A549 (cell line): Measurements from ENCODE around the gene TNIP2. TPM values are rescaled to one million over a fixed set of nuclear protein-coding genes. Genes with fewer than 3 reads are reported as not detected.

Experiments
- ATAC-seq, 2 experiments: fragments of 200-7000 bp in 1 of 2; fragments of >200 bp in 1 of 2; cut with Nextera tagmentation in 1 of 2; cut with Tn5 transposase in 1 of 2; 3 replicates each; pipeline versions ENCODE4 v1.8.0 to v1.9.1; 2018 to 2020; ENCODE audit warnings: mild to moderate bottlenecking in 1 of 2, moderate library complexity in 1 of 2
- CTCF ChIA-PET: fragments of 300-600 bp; sonication (Branson Sonifier 250); formaldehyde crosslinking; extraction: SDS; loops from one replicate; lab custom pipeline; 2021; ENCODE audit warnings: antibody characterized with exemption, inconsistent platforms; lab: Yijun Ruan, JAX
- POLR2A ChIA-PET: fragments of 350-600 bp; formaldehyde crosslinking; extraction: SDS; loops from one replicate; lab custom pipeline; 2021; ENCODE audit warnings: antibody characterized with exemption, inconsistent platforms; lab: Yijun Ruan, JAX
- DNase-seq, 2 experiments: peaks; one replicate each; pipeline versions ENCODE4 v3.0.0 to v3.0.0-alpha.2; 2011 to 2016; ENCODE audit warnings: low read depth in 1 of 2, low spot score in 1 of 2
- FAIRE-seq: peaks from 2 replicates; lab custom pipeline; 2011; peaks lifted over from hg19 to GRCh38; lab: Jason Lieb, UNC
- H3K27ac ChIP-seq, 2 experiments: fragments of >200 bp; sonication (Bioruptor Twin); formaldehyde crosslinking; 3 replicates each; pipeline ENCODE4 v1.5.1; 2016 to 2017
- H3K4me1 ChIP-seq: fragments of >200 bp; sonication (Bioruptor Twin); formaldehyde crosslinking; 3 replicates; pipeline ENCODE4 v1.6.1; 2016
- H3K4me2 ChIP-seq: fragments of >200 bp; sonication (Bioruptor Twin); formaldehyde crosslinking; 3 replicates; pipeline ENCODE4 v1.6.1; 2016
- H3K4me3 ChIP-seq: fragments of >200 bp; sonication (Bioruptor Twin); formaldehyde crosslinking; 3 replicates; pipeline ENCODE4 v1.5.1; 2016
- H3K9me3 ChIP-seq: fragments of >200 bp; sonication (Bioruptor Twin); formaldehyde crosslinking; 3 replicates; pipeline ENCODE4 v1.6.1; 2016
- BHLHE40 ChIP-seq: IDR thresholded peaks from 2 replicates; pipeline ENCODE4 v1.6.1; 2012; ENCODE audit warnings: low read depth, low read length, inconsistent platforms
- FOSL2 ChIP-seq, 2 experiments: fragments of 450-650 bp in 1 of 2; fragments of >200 bp in 1 of 2; sonication (Bioruptor Twin) in 1 of 2; formaldehyde crosslinking; IDR thresholded peaks; 2 replicates each; pipeline versions ENCODE4 v1.5.0 to v1.6.1; 2016 to 2020; ENCODE audit warnings: mild to moderate bottlenecking in 1 of 2, moderate library complexity in 1 of 2
- HDAC2 ChIP-seq: fragments of 200-600 bp; sonication (generic); IDR thresholded peaks from 2 replicates; pipeline ENCODE4 v1.6.1; 2016
- HEYL ChIP-seq: fragments of 250-450 bp; sonication (Bioruptor Pico); IDR thresholded peaks from 2 replicates; pipeline ENCODE4 v1.8.0; 2021; ENCODE audit warnings: mild to moderate bottlenecking, moderate library complexity
- HOXB5 ChIP-seq: fragments of 250-450 bp; sonication (Bioruptor Pico); IDR thresholded peaks from 2 replicates; pipeline ENCODE4 v1.5.0; 2020; ENCODE audit warnings: mild to moderate bottlenecking, moderate library complexity
- MYC ChIP-seq: IDR thresholded peaks from 2 replicates; pipeline ENCODE4 v1.6.1; 2012; ENCODE audit warnings: mild to moderate bottlenecking, inconsistent platforms, low read length, improper control_type of control experiment, borderline replicate concordance
- NFE2L2 ChIP-seq: fragments of 150-350 bp; conservative IDR thresholded peaks from 2 replicates; pipeline ENCODE4 v1.6.1; 2014; ENCODE audit warnings: low read length
- NPAS2 ChIP-seq: fragments of 250-450 bp; sonication (Bioruptor Pico); IDR thresholded peaks from 2 replicates; pipeline ENCODE4 v1.8.0; 2022; ENCODE audit warnings: mild to moderate bottlenecking, moderate library complexity, borderline replicate concordance
- RARB ChIP-seq: fragments of 250-450 bp; sonication (Bioruptor Pico); IDR thresholded peaks from 2 replicates; pipeline ENCODE4 v1.8.0; 2021; ENCODE audit warnings: mild to moderate bottlenecking, moderate library complexity
- RNF2 ChIP-seq: fragments of 200-600 bp; sonication (generic); IDR thresholded peaks from 2 replicates; pipeline ENCODE4 v1.6.1; 2016; ENCODE audit warnings: low read depth, mild to moderate bottlenecking, antibody characterized with exemption, moderate library complexity, borderline replicate concordance
- TFCP2L1 ChIP-seq: fragments of 250-450 bp; sonication (Bioruptor Pico); IDR thresholded peaks from 2 replicates; pipeline ENCODE4 v1.5.0; 2021; ENCODE audit warnings: mild to moderate bottlenecking
- TP53 ChIP-seq: fragments of 250-450 bp; sonication (Bioruptor Pico); IDR thresholded peaks from 2 replicates; pipeline ENCODE4 v1.5.0; 2021; ENCODE audit warnings: mild to moderate bottlenecking, moderate library complexity
- ZNF302 ChIP-seq: fragments of 250-450 bp; sonication (Bioruptor Pico); IDR thresholded peaks from 2 replicates; pipeline ENCODE4 v1.9.0; 2021; ENCODE audit warnings: inconsistent platforms, mild to moderate bottlenecking, moderate library complexity
- WGBS: methylation state at CpG from one replicate; pipeline ENCODE4 v1.1.6; 2017; ENCODE audit errors: missing lambda C conversion rate; 5-methylcytosine and 5-hydroxymethylcytosine counted together
- polyA plus RNA-seq, 4 experiments: library from polyadenylated mRNA; depleted of rRNA in 3 of 4; stranded (reverse); fragments of >200 nt; fragmentation: RNase III in 1 of 4; extraction: RNeasy Plus Mini Kit Qiagen cat#74134 plus additional on column Dnase treatment in 1 of 4; gene quantifications; 2 replicates in 3 of 4; 3 replicates in 1 of 4; pipeline ENCODE4 v1.2.3, GENCODE V29; 2011 to 2017
- TF ChIP-seq, protein P1 (sequence below): fragments of 200-600 bp; sonication (generic); IDR thresholded peaks from 2 replicates; pipeline ENCODE4 v1.6.1; 2016; ENCODE audit warnings: antibody characterized with exemption, mild to moderate bottlenecking, moderate library complexity
- TF ChIP-seq, protein P2 (sequence below): fragments of 150-350 bp; IDR thresholded peaks from 2 replicates; pipeline ENCODE4 v1.6.1; 2014; ENCODE audit warnings: low read depth, mild to moderate bottlenecking, low read length
- TF ChIP-seq, protein P3 (sequence below): IDR thresholded peaks from 2 replicates; pipeline ENCODE4 v1.6.1; 2012

The TNIP2 gene
- polyA plus RNA-seq, 2 of the 4 experiments (the other 2 are of a cell fraction), result 20.0 to 27.9 TPM

DNA sequence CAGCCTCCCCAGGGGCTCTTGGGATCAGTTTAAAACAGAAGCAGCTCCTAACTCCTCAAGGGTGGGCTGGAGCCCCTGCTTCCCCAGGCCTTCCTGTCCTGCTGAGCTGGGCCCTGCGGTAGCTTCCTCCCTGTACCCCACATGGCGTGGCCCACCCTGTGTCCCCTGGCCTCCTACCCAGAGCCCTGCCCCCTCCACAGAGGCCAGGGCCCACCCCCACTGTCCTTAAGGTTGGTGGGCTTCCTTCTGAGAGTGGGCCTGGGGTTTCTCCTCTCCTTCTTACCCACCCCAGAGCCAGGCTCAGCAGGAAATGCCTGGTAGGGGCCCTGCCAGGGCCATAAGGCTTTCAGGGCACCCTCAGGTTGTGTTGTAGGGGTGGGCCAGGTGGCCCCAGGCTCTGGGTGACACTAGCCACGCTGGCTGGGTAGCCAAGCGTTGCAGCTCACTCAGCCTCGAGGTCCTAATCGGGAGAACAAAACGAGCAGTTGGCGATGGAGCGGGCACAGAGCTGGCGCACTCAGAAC is 48.4 kb upstream of the TNIP2 start:
- no peaks in the 10 kb centered on the region for H3K9me3 ChIP-seq
- ATAC-seq (no peak), FAIRE-seq (no peak), DNase-seq (no peak)
- ChIA-PET POLR2A (no interaction called here), CTCF (interaction anchor here (1.9 kb wide), 1 partner anchor 40 kb away, joined by 5 read pairs; no protein-coding TSS in a partner anchor)
- WGBS, result 92% methylated on average over 7 of the region's 10 CpGs
- H3K4me3 ChIP-seq, result no peak overlapping the region
- peaks cover 20% of the 10 kb centered on the region for H3K4me1 ChIP-seq
- TF ChIP-seq ZNF302 (CRISPR knock-in tag), result no peak
- no peak for TF ChIP-seq NFE2L2
- TF ChIP-seq, protein P1, sequence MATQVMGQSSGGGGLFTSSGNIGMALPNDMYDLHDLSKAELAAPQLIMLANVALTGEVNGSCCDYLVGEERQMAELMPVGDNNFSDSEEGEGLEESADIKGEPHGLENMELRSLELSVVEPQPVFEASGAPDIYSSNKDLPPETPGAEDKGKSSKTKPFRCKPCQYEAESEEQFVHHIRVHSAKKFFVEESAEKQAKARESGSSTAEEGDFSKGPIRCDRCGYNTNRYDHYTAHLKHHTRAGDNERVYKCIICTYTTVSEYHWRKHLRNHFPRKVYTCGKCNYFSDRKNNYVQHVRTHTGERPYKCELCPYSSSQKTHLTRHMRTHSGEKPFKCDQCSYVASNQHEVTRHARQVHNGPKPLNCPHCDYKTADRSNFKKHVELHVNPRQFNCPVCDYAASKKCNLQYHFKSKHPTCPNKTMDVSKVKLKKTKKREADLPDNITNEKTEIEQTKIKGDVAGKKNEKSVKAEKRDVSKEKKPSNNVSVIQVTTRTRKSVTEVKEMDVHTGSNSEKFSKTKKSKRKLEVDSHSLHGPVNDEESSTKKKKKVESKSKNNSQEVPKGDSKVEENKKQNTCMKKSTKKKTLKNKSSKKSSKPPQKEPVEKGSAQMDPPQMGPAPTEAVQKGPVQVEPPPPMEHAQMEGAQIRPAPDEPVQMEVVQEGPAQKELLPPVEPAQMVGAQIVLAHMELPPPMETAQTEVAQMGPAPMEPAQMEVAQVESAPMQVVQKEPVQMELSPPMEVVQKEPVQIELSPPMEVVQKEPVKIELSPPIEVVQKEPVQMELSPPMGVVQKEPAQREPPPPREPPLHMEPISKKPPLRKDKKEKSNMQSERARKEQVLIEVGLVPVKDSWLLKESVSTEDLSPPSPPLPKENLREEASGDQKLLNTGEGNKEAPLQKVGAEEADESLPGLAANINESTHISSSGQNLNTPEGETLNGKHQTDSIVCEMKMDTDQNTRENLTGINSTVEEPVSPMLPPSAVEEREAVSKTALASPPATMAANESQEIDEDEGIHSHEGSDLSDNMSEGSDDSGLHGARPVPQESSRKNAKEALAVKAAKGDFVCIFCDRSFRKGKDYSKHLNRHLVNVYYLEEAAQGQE, result no peak
- TF ChIP-seq HEYL, result no peak
- no peak for TF ChIP-seq NPAS2 (CRISPR knock-in tag)
- no peak for TF ChIP-seq HDAC2
- TF ChIP-seq RARB (CRISPR knock-in tag), result no peak
- TF ChIP-seq RNF2, result no peak
- no peak for TF ChIP-seq BHLHE40
- TF ChIP-seq MYC, result no peak
- no peak for TF ChIP-seq TP53 (CRISPR knock-in tag)
- no peak overlapping the region for H3K4me2 ChIP-seq
- no peak overlapping the region for H3K27ac ChIP-seq

DNA sequence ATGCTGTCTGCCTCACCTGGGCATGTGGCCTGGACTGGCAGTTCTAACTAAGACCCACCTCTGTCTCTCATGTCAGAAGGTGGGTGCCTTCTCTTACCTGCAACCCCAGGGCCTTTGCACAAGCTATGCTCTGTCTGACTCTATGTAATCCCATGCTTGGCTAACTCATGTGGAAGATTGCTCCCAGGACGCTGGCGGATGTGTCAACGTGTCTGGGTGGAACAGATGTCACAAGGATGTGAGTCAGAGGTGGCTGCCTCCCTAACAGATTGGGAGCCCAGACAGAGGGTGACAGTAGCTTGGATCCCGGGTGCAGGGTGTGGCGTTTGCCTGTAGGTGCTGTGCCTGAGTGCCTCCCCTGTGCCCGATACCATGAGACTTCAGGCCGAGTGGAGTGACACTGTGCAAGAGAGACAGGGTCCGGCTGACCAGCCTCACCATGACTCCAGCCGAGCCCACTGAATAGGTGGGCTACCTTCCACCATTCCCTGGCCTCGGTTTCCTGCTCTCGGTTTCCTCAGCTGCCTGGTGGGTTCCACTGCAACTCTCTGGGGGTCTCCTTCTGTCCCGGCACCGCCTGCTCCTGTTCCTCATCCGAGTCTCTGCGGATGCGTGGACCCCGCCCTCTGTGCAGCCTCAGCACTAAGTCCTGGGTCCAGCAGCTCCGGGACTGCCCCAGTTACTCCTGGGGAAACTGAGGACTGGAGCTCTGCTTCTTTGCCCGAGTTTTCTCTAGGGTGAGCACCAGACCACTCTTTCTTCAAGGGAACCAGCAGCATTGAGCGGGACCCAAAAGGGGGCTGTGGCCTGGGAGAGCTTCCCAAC is 47.7 kb upstream of the TNIP2 start:
- no peak for TF ChIP-seq TFCP2L1 (CRISPR knock-in tag)
- no peak for TF ChIP-seq RARB (CRISPR knock-in tag)
- no peak for TF ChIP-seq FOSL2 (IDR thresholded peaks at IDR 0.05)
- TF ChIP-seq FOSL2 (CRISPR knock-in tag; IDR thresholded peaks at IDR 0.05), result no peak
- TF ChIP-seq, protein P2, sequence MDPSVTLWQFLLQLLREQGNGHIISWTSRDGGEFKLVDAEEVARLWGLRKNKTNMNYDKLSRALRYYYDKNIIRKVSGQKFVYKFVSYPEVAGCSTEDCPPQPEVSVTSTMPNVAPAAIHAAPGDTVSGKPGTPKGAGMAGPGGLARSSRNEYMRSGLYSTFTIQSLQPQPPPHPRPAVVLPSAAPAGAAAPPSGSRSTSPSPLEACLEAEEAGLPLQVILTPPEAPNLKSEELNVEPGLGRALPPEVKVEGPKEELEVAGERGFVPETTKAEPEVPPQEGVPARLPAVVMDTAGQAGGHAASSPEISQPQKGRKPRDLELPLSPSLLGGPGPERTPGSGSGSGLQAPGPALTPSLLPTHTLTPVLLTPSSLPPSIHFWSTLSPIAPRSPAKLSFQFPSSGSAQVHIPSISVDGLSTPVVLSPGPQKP, result no peak
- TF ChIP-seq HDAC2, result no peak
- no peak for TF ChIP-seq HOXB5
- TF ChIP-seq, protein P3, sequence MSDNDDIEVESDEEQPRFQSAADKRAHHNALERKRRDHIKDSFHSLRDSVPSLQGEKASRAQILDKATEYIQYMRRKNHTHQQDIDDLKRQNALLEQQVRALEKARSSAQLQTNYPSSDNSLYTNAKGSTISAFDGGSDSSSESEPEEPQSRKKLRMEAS, result no peak
- ChIA-PET CTCF (interaction anchor here (1.0 to 1.9 kb wide), 2 partner anchors 40 to 43 kb away, joined by 3 to 5 read pairs; no protein-coding TSS in a partner anchor), POLR2A (no interaction called here)
- no peak overlapping the region for H3K4me3 ChIP-seq
- no peaks in the 10 kb centered on the region for H3K9me3 ChIP-seq
- H3K27ac ChIP-seq, result no peak overlapping the region
- FAIRE-seq (no peak), ATAC-seq (no peak), DNase-seq (no peak)
- WGBS, result 86% methylated on average over 16 of the region's 20 CpGs
- H3K4me1 ChIP-seq, result peaks cover 23% of the 10 kb centered on the region
- H3K4me2 ChIP-seq, result no peak overlapping the region
